Astrocyte (in vitro differentiated cells and primary cell): ENCODE data around the gene SET. TPM values are rescaled to one million over a fixed set of nuclear protein-coding genes. Genes with fewer than 3 reads are reported as not detected.
"Not testable (repeated sequence)": the region's sequence is repeated elsewhere in the genome, so short reads cannot be mapped to it uniquely, and the experiment has no call there.

ENCODE experiments used
- DNase-seq: peaks from one replicate; pipeline ENCODE4 v3.0.0-alpha.2; 2010; ENCODE audit warnings: low read depth
- FAIRE-seq: peaks from 2 replicates; lab custom pipeline; 2011; peaks lifted over from hg19 to GRCh38; lab: Jason Lieb, UNC
- H2AFZ ChIP-seq: 2 replicates; pipeline ENCODE4 v1.6.0; 2012; ENCODE audit warnings: low read depth, low read length, inconsistent platforms
- H3K27ac ChIP-seq: 2 replicates; pipeline ENCODE4 v1.5.1; 2011; ENCODE audit warnings: low read depth, low read length, inconsistent platforms
- H3K27me3 ChIP-seq: 2 replicates; pipeline ENCODE4 v1.6.0; 2011; ENCODE audit warnings: low read length, inconsistent platforms; ENCODE audit not compliant: insufficient read depth
- H3K36me3 ChIP-seq: 2 replicates; pipeline ENCODE4 v1.5.1; 2011; ENCODE audit warnings: low read length, inconsistent platforms; ENCODE audit not compliant: insufficient read depth
- H3K4me1 ChIP-seq: 2 replicates; pipeline ENCODE4 v1.5.1; 2011; ENCODE audit warnings: low read length, inconsistent platforms; ENCODE audit not compliant: insufficient read depth
- H3K4me2 ChIP-seq: 2 replicates; pipeline ENCODE4 v1.6.0; 2012; ENCODE audit warnings: low read length, inconsistent platforms
- H3K4me3 ChIP-seq: 2 replicates; pipeline ENCODE4 v1.5.1; 2011; ENCODE audit warnings: low read depth, mild to moderate bottlenecking, low read length, inconsistent platforms; ENCODE audit not compliant: insufficient read depth
- H3K79me2 ChIP-seq: 2 replicates; pipeline ENCODE4 v1.6.0; 2012; ENCODE audit warnings: mild to moderate bottlenecking, low read length, inconsistent platforms; ENCODE audit not compliant: insufficient read depth
- H3K9ac ChIP-seq: 2 replicates; pipeline ENCODE4 v1.6.0; 2012; ENCODE audit warnings: mild to moderate bottlenecking, low read length, inconsistent platforms
- H3K9me3 ChIP-seq: 2 replicates; pipeline ENCODE4 v1.5.1; 2012; ENCODE audit warnings: low read depth, mild to moderate bottlenecking, low read length, inconsistent platforms; ENCODE audit not compliant: insufficient read depth
- H4K20me1 ChIP-seq: 2 replicates; pipeline ENCODE4 v1.6.0; 2012; ENCODE audit warnings: low read length, inconsistent platforms; ENCODE audit not compliant: insufficient read depth
- H3K27ac Mint-ChIP-seq: one replicate; pipeline ENCODE4 v1.8.0; 2021; ENCODE audit warnings: mild to moderate bottlenecking, mixed read lengths; ENCODE audit not compliant: unreplicated experiment
- H3K27me3 Mint-ChIP-seq: one replicate; pipeline ENCODE4 v1.8.0; 2021; ENCODE audit warnings: low read depth, mixed read lengths; ENCODE audit not compliant: unreplicated experiment
- H3K36me3 Mint-ChIP-seq: one replicate; pipeline ENCODE4 v1.8.0; 2021; ENCODE audit warnings: low read depth, mixed read lengths; ENCODE audit not compliant: unreplicated experiment
- H3K4me1 Mint-ChIP-seq: one replicate; pipeline ENCODE4 v1.8.0; 2021; ENCODE audit warnings: low read depth, mixed read lengths; ENCODE audit not compliant: unreplicated experiment
- H3K4me3 Mint-ChIP-seq: one replicate; pipeline ENCODE4 v1.8.0; 2021; ENCODE audit warnings: mild to moderate bottlenecking, moderate library complexity, mixed read lengths; ENCODE audit not compliant: unreplicated experiment
- H3K9me3 Mint-ChIP-seq: one replicate; pipeline ENCODE4 v1.8.0; 2021; ENCODE audit warnings: mild to moderate bottlenecking, mixed read lengths; ENCODE audit not compliant: unreplicated experiment
- CTCF ChIP-seq: IDR thresholded peaks from 2 replicates; pipeline ENCODE4 v1.5.1; 2011; ENCODE audit warnings: low read depth, mild to moderate bottlenecking, inconsistent platforms, low read length, moderate library complexity; ENCODE audit not compliant: insufficient read depth
- EZH2 ChIP-seq: IDR thresholded peaks from 2 replicates; pipeline ENCODE4 v1.6.1; 2012; ENCODE audit warnings: mild to moderate bottlenecking, low read length, inconsistent platforms; ENCODE audit not compliant: insufficient read depth
- total RNA-seq: library from RNA; stranded (reverse); gene quantifications from 2 replicates; pipeline ENCODE4 v1.2.1, GENCODE V29; 2021

Gene SET
- total RNA-seq, 1 donor from 2014 or later, result 397 TPM

GRCh38 chr9:128694344-128694743 is 5.3 kb downstream of the SET start:
- Histone ChIP-seq H3K4me3 (no peak overlapping the region), H4K20me1 (peaks cover 60% of the 10 kb centered on the region), H3K4me2 (no peak overlapping the region), H3K9me3 (no peaks in the 10 kb centered on the region), H3K27ac (no peak overlapping the region), H3K4me1 (peaks cover 7% of the 10 kb centered on the region), H2AFZ (no peak overlapping the region), H3K79me2 (peaks cover 35% of the 10 kb centered on the region), H3K36me3 (peaks cover 40% of the 10 kb centered on the region), H3K9ac (no peak overlapping the region), H3K27me3 (no peaks in the 10 kb centered on the region)
- no peak overlapping the region for H3K4me3 Mint-ChIP-seq
- no peak for DNase-seq
- peaks cover 13% of the 10 kb centered on the region for H3K36me3 Mint-ChIP-seq
- no peak for TF ChIP-seq EZH2
- TF ChIP-seq CTCF, result no peak
- FAIRE-seq, result no peak
- H3K4me1 Mint-ChIP-seq, result peaks cover 10% of the 10 kb centered on the region
- no peak overlapping the region for H3K27ac Mint-ChIP-seq
- no peaks in the 10 kb centered on the region for H3K9me3 Mint-ChIP-seq
- no peaks in the 10 kb centered on the region for H3K27me3 Mint-ChIP-seq

- Histone ChIP-seq H3K36me3 (peaks cover 30% of the 10 kb centered on the region), H3K79me2 (peaks cover 13% of the 10 kb centered on the region), H3K9me3 (no peaks in the 10 kb centered on the region), H3K27ac (no peak overlapping the region), H3K4me3 (no peak overlapping the region), H4K20me1 (peaks cover 39% of the 10 kb centered on the region), H3K27me3 (no peaks in the 10 kb centered on the region), H2AFZ (no peak overlapping the region), H3K9ac (no peak overlapping the region), H3K4me2 (no peak overlapping the region), H3K4me1 (peaks cover 4% of the 10 kb centered on the region)
- Mint-ChIP-seq H3K4me3 (no peak overlapping the region), H3K27ac (peak overlapping the region; percentile 18), H3K36me3 (peaks cover 7% of the 10 kb centered on the region), H3K27me3 (no peaks in the 10 kb centered on the region), H3K4me1 (peaks cover 3% of the 10 kb centered on the region), H3K9me3 (no peaks in the 10 kb centered on the region)
- no peak for DNase-seq
- FAIRE-seq, result no peak
- TF ChIP-seq CTCF (no peak), EZH2 (no peak)
These were observed 8.1 kb downstream of the SET start for GRCh38 chr9:128696923-128697707.

- not testable (repeated sequence) for H3K79me2 ChIP-seq, DNase-seq, FAIRE-seq, H3K4me1 Mint-ChIP-seq, H3K9me3 Mint-ChIP-seq, H3K27me3 Mint-ChIP-seq, H3K4me2 ChIP-seq, H2AFZ ChIP-seq, H3K36me3 Mint-ChIP-seq, H3K4me3 Mint-ChIP-seq, H3K27ac Mint-ChIP-seq, H3K4me1 ChIP-seq, H3K27me3 ChIP-seq, H3K27ac ChIP-seq, H3K9ac ChIP-seq, H3K9me3 ChIP-seq, H3K4me3 ChIP-seq
- peaks cover 10% of the 10 kb centered on the region for H3K36me3 ChIP-seq
- peaks cover 18% of the 10 kb centered on the region for H4K20me1 ChIP-seq
These were observed 10.2 kb downstream of the SET start for GRCh38 chr9:128699096-128699795.
